IMR-90 (cell line): ENCODE measurements around the gene NKAIN2. TPM values are rescaled to one million over a fixed set of nuclear protein-coding genes. Genes with fewer than 3 reads are reported as not detected.

Source experiments
- ATAC-seq: fragments of 200-7000 bp; cut with Tn5 transposase; 2 replicates; pipeline ENCODE4 v1.9.1; 2020; ENCODE audit warnings: low read depth, mild to moderate bottlenecking, moderate library complexity
- BruUV-seq: library from RNA; stranded (reverse); fragments of 400-500 nt; replicated peaks from 2 replicates; lab custom pipeline; 2021; lab: Mats Ljungman, UMichigan
- CTCF ChIA-PET: fragments of 300-600 bp; formaldehyde crosslinking; extraction: SDS; loops from one replicate; lab custom pipeline; 2021; ENCODE audit warnings: antibody characterized with exemption; lab: Yijun Ruan, JAX
- POLR2A ChIA-PET: fragments of 300-600 bp; sonication (Branson Sonifier 250); formaldehyde crosslinking; loops from one replicate; lab custom pipeline; 2022; ENCODE audit warnings: antibody characterized with exemption; ENCODE audit not compliant: unreplicated experiment; lab: Charles Lee
- DNase-seq: peaks from one replicate; pipeline ENCODE4 v3.0.0; 2013
- H2AFZ ChIP-seq: replicated peaks from 2 replicates; pipeline ENCODE3; 2013; ENCODE audit warnings: low read length, mild to moderate bottlenecking; ENCODE audit not compliant: poor library complexity
- H2AK5ac ChIP-seq: 2 replicates; pipeline ENCODE4 v1.6.1; 2013; ENCODE audit warnings: low read depth, low read length, inconsistent platforms
- H2AK9ac ChIP-seq: replicated peaks from 2 replicates; pipeline ENCODE3; 2013; ENCODE audit warnings: mild to moderate bottlenecking, low read depth, low read length, moderate library complexity; ENCODE audit not compliant: poor library complexity
- H2BK120ac ChIP-seq: 2 replicates; pipeline ENCODE4 v1.6.1; 2013; ENCODE audit warnings: low read depth, low read length, inconsistent platforms
- H2BK15ac ChIP-seq: 3 replicates; pipeline ENCODE4 v1.6.1; 2013; ENCODE audit warnings: low read depth, low read length, inconsistent platforms
- H2BK20ac ChIP-seq: 2 replicates; pipeline ENCODE4 v1.6.1; 2013; ENCODE audit warnings: low read depth, mild to moderate bottlenecking, inconsistent platforms, low read length, moderate library complexity
- H2BK5ac ChIP-seq: 2 replicates; pipeline ENCODE4 v1.6.1; 2013; ENCODE audit warnings: mild to moderate bottlenecking, low read depth, low read length, inconsistent platforms; ENCODE audit not compliant: poor library complexity, severe bottlenecking
- H3K14ac ChIP-seq: replicated peaks from 2 replicates; pipeline ENCODE4 v1.6.1; 2013; ENCODE audit warnings: low read depth, low read length, inconsistent platforms
- H3K18ac ChIP-seq: 2 replicates; pipeline ENCODE4 v1.6.1; 2013; ENCODE audit warnings: low read depth, low read length, control low read depth
- H3K23ac ChIP-seq: 2 replicates; pipeline ENCODE4 v1.6.1; 2013; ENCODE audit warnings: low read depth, low read length, inconsistent platforms
- H3K27ac ChIP-seq: 2 replicates; pipeline ENCODE4 v1.5.1; 2013; ENCODE audit warnings: mild to moderate bottlenecking, control low read depth, low read length; ENCODE audit not compliant: insufficient read depth
- H3K27me3 ChIP-seq: 2 replicates; pipeline ENCODE4 v1.6.1; 2013; ENCODE audit warnings: low read length; ENCODE audit not compliant: control insufficient read depth, insufficient read depth
- H3K36me3 ChIP-seq: 2 replicates; pipeline ENCODE4 v1.6.1; 2013; ENCODE audit warnings: low read length, mixed read lengths; ENCODE audit not compliant: control insufficient read depth, insufficient read depth
- H3K4ac ChIP-seq: 2 replicates; pipeline ENCODE4 v1.6.1; 2013; ENCODE audit warnings: low read depth, low read length, inconsistent platforms
- H3K4me1 ChIP-seq: 2 replicates; pipeline ENCODE4 v1.6.1; 2013; ENCODE audit warnings: low read length, mixed read lengths; ENCODE audit not compliant: control insufficient read depth, insufficient read depth
- H3K4me2 ChIP-seq: 2 replicates; pipeline ENCODE4 v1.6.1; 2013; ENCODE audit warnings: low read depth, mild to moderate bottlenecking, control low read depth, low read length, moderate library complexity
- H3K4me3 ChIP-seq: 2 replicates; pipeline ENCODE4 v1.5.1; 2013; ENCODE audit warnings: low read depth, mild to moderate bottlenecking, control low read depth, low read length, moderate library complexity; ENCODE audit not compliant: insufficient read depth
- H3K56ac ChIP-seq: 2 replicates; pipeline ENCODE4 v1.6.1; 2013; ENCODE audit warnings: low read length, inconsistent platforms; ENCODE audit not compliant: insufficient read depth; ENCODE audit errors: extremely low read depth
- H3K79me1 ChIP-seq, 2 experiments: 2 replicates each; pipeline ENCODE4 v1.6.1; 2013; ENCODE audit warnings: low read length in 2 of 2, inconsistent platforms in 1 of 2, low read depth in 1 of 2
- H3K9ac ChIP-seq: 2 replicates; pipeline ENCODE4 v1.6.1; 2013; ENCODE audit warnings: low read depth, low read length, control low read depth
- H3K9me1 ChIP-seq: 2 replicates; pipeline ENCODE4 v1.6.1; 2013; ENCODE audit warnings: low read length, inconsistent platforms; ENCODE audit not compliant: insufficient read depth
- H3K9me3 ChIP-seq: 2 replicates; pipeline ENCODE4 v1.6.1; 2013; ENCODE audit warnings: low read length; ENCODE audit not compliant: control insufficient read depth, insufficient read depth
- H4K20me1 ChIP-seq: 2 replicates; pipeline ENCODE4 v1.6.1; 2013; ENCODE audit warnings: low read length, inconsistent platforms; ENCODE audit not compliant: insufficient read depth
- H4K5ac ChIP-seq: 2 replicates; pipeline ENCODE4 v1.6.1; 2013; ENCODE audit warnings: mild to moderate bottlenecking, low read depth, low read length, control low read depth
- H4K8ac ChIP-seq, 2 experiments: 2 replicates each; pipeline ENCODE4 v1.6.1; 2013; ENCODE audit warnings: low read depth in 2 of 2, low read length in 2 of 2, control low read depth in 1 of 2, inconsistent platforms in 1 of 2
- H4K91ac ChIP-seq: 2 replicates; pipeline ENCODE4 v1.6.1; 2013; ENCODE audit warnings: low read depth, low read length, inconsistent platforms; ENCODE audit not compliant: insufficient read depth
- BHLHE40 ChIP-seq: fragments of 150-350 bp; IDR thresholded peaks from 2 replicates; pipeline ENCODE4 v1.6.1; 2016; ENCODE audit warnings: mild to moderate bottlenecking, low read depth, low read length
- CEBPB ChIP-seq: IDR thresholded peaks from 2 replicates; pipeline ENCODE4 v1.6.1; 2012; ENCODE audit warnings: low read depth, low read length, improper control_type of control experiment
- CHD1 ChIP-seq: IDR thresholded peaks from 2 replicates; pipeline ENCODE4 v1.6.1; 2012; ENCODE audit warnings: low read depth, low read length, improper control_type of control experiment
- FOS ChIP-seq: fragments of 150-350 bp; IDR thresholded peaks from 2 replicates; pipeline ENCODE4 v1.6.1; 2016; ENCODE audit warnings: low read depth, low read length
- MAFK ChIP-seq: IDR thresholded peaks from 2 replicates; pipeline ENCODE4 v1.6.1; 2012; ENCODE audit warnings: low read depth, low read length, improper control_type of control experiment
- MAZ ChIP-seq: IDR thresholded peaks from 2 replicates; pipeline ENCODE4 v1.6.1; 2012; ENCODE audit warnings: low read depth, mild to moderate bottlenecking, low read length, improper control_type of control experiment, moderate library complexity, borderline replicate concordance
- MXI1 ChIP-seq: IDR thresholded peaks from 2 replicates; pipeline ENCODE4 v1.6.1; 2012; ENCODE audit warnings: low read depth, mild to moderate bottlenecking, low read length, moderate library complexity, borderline replicate concordance
- NFE2L2 ChIP-seq: fragments of 150-350 bp; IDR thresholded peaks from 2 replicates; pipeline ENCODE4 v1.6.1; 2016; ENCODE audit warnings: low read depth, mild to moderate bottlenecking, low read length
- POLR2A ChIP-seq: IDR thresholded peaks from 2 replicates; pipeline ENCODE4 v1.6.1; 2012; ENCODE audit warnings: mild to moderate bottlenecking, low read depth, low read length
- RAD21 ChIP-seq: IDR thresholded peaks from 2 replicates; pipeline ENCODE4 v1.6.1; 2012; ENCODE audit warnings: low read length, improper control_type of control experiment
- RCOR1 ChIP-seq: IDR thresholded peaks from 2 replicates; pipeline ENCODE4 v1.6.1; 2012; ENCODE audit warnings: mild to moderate bottlenecking, low read length, improper control_type of control experiment; ENCODE audit not compliant: insufficient replicate concordance
- RFX5 ChIP-seq: IDR thresholded peaks from 2 replicates; pipeline ENCODE4 v1.8.0; 2012; ENCODE audit warnings: low read depth, mild to moderate bottlenecking, low read length, moderate library complexity
- SMC3 ChIP-seq: fragments of 150-350 bp; IDR thresholded peaks from 2 replicates; pipeline ENCODE4 v1.6.1; 2016; ENCODE audit warnings: low read depth, mild to moderate bottlenecking, antibody characterized with exemption, low read length, moderate library complexity
- USF2 ChIP-seq: fragments of 150-350 bp; IDR thresholded peaks from 2 replicates; pipeline ENCODE4 v1.6.1; 2017; ENCODE audit warnings: mild to moderate bottlenecking, antibody characterized with exemption, low read length, low read depth
- WGBS, 2 experiments: methylation state at CpG; one replicate each; pipeline versions ENCODE4 v1.1.5 to v1.1.7; 2013; ENCODE audit warnings: missing lambda C conversion rate in 2 of 2; ENCODE audit not compliant: insufficient read length in 1 of 2; ENCODE audit errors: extremely low coverage in 2 of 2; 5-methylcytosine and 5-hydroxymethylcytosine counted together
- dilution Hi-C: fragments of 300-500 bp; cut with HindIII; formaldehyde crosslinking; loops from one replicate; pipeline ENCODE4 v1.14.3; 2018; ENCODE audit warnings: low sequenced_read_pairs; ENCODE audit not compliant: unreplicated experiment
- in situ Hi-C: fragments of 300-500 bp; cut with MboI; formaldehyde crosslinking; loops from 3 replicates; pipeline ENCODE4 v1.14.3; 2019; ENCODE audit warnings: low sequenced_read_pairs, inconsistent platforms, mixed read lengths
- intact Hi-C: fragments of 100-400 bp; cut with micrococcal nuclease; formaldehyde crosslinking; loops from 2 replicates; pipeline ENCODE4 v1.10.0; 2022
- polyA plus RNA-seq, 3 experiments: library from polyadenylated mRNA; depleted of rRNA; stranded (reverse); fragments of >200 nt; gene quantifications; 2 replicates each; pipeline ENCODE4 v1.2.3, GENCODE V29; 2012; ENCODE audit warnings: low replicate concordance in 1 of 3
- total RNA-seq: library from RNA; depleted of rRNA; stranded (reverse); fragments of >200 nt; gene quantifications from 2 replicates; pipeline ENCODE4 v1.2.3, GENCODE V29; 2012
- TF ChIP-seq, protein P1 (sequence below): conservative IDR thresholded peaks from 2 replicates; pipeline ENCODE4 v1.5.1; 2012; ENCODE audit warnings: mild to moderate bottlenecking, low read depth, low read length, improper control_type of control experiment
- TF ChIP-seq, protein P2 (sequence below): fragments of 150-350 bp; IDR thresholded peaks from 2 replicates; pipeline ENCODE4 v1.6.1; 2016; ENCODE audit warnings: low read depth, mild to moderate bottlenecking, low read length, moderate library complexity, borderline replicate concordance

Gene NKAIN2
- total and polyA plus RNA-seq, 2 of the 4 experiments (the other 2 are of a cell fraction), result not detected

DNA sequence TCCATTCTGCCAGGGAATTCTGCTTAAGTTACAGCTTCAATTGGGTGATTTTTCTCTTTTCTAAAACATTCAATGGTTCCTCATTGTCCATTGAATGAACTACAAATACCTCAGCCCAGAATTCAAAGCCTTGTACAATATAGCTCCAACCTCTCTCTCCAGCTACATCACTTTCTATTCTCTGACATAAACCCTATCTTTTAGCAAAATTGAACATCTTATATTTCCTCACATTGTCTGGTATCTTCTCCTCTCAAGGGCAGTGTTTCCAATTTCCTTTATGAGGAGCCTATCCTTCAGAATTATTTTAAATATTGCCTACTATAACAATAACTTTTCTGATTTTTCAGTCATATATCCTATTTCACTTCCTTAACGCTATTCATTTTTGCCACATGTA lies 955.0 kb downstream of the NKAIN2 start:
- no peak overlapping the region for H2BK5ac ChIP-seq
- no peaks in the 10 kb centered on the region for H3K27me3 ChIP-seq
- no peaks in the 10 kb centered on the region for H3K4me1 ChIP-seq
- no peaks in the 10 kb centered on the region for H3K9me3 ChIP-seq
- H3K9me1 ChIP-seq, result no peaks in the 10 kb centered on the region
- H2AK5ac ChIP-seq, result no peak overlapping the region
- H2AFZ ChIP-seq, result no peak overlapping the region
- H3K14ac ChIP-seq, result no peak overlapping the region
- no peak overlapping the region for H4K8ac ChIP-seq
- H3K4me2 ChIP-seq, result no peak overlapping the region
- H4K20me1 ChIP-seq, result no peaks in the 10 kb centered on the region
- H3K56ac ChIP-seq, result no peak overlapping the region
- intact Hi-C loops, result no loop called here
- ChIA-PET CTCF (no interaction called here), POLR2A (no interaction called here)
- H2BK15ac ChIP-seq, result no peak overlapping the region
- TF ChIP-seq CHD1, result no peak
- TF ChIP-seq RFX5, result no peak
- TF ChIP-seq USF2, result no peak
- TF ChIP-seq CEBPB, result no peak
- TF ChIP-seq RCOR1, result no peak
- TF ChIP-seq POLR2A, result no peak
- TF ChIP-seq SMC3, result no peak
- no peak for TF ChIP-seq MAFK
- TF ChIP-seq, protein P1, sequence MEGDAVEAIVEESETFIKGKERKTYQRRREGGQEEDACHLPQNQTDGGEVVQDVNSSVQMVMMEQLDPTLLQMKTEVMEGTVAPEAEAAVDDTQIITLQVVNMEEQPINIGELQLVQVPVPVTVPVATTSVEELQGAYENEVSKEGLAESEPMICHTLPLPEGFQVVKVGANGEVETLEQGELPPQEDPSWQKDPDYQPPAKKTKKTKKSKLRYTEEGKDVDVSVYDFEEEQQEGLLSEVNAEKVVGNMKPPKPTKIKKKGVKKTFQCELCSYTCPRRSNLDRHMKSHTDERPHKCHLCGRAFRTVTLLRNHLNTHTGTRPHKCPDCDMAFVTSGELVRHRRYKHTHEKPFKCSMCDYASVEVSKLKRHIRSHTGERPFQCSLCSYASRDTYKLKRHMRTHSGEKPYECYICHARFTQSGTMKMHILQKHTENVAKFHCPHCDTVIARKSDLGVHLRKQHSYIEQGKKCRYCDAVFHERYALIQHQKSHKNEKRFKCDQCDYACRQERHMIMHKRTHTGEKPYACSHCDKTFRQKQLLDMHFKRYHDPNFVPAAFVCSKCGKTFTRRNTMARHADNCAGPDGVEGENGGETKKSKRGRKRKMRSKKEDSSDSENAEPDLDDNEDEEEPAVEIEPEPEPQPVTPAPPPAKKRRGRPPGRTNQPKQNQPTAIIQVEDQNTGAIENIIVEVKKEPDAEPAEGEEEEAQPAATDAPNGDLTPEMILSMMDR, result no peak
- no peak for TF ChIP-seq RAD21
- no peak for TF ChIP-seq FOS
- no peak for TF ChIP-seq NFE2L2
- TF ChIP-seq BHLHE40, result no peak
- no peak for TF ChIP-seq MAZ
- no peak for TF ChIP-seq MXI1
- TF ChIP-seq, protein P2, sequence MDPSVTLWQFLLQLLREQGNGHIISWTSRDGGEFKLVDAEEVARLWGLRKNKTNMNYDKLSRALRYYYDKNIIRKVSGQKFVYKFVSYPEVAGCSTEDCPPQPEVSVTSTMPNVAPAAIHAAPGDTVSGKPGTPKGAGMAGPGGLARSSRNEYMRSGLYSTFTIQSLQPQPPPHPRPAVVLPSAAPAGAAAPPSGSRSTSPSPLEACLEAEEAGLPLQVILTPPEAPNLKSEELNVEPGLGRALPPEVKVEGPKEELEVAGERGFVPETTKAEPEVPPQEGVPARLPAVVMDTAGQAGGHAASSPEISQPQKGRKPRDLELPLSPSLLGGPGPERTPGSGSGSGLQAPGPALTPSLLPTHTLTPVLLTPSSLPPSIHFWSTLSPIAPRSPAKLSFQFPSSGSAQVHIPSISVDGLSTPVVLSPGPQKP, result no peak
- no peak overlapping the region for H3K18ac ChIP-seq
- H3K79me1 ChIP-seq, result no peaks in the 10 kb centered on the region
- no peaks in the 10 kb centered on the region for H3K36me3 ChIP-seq
- no peak overlapping the region for H2BK120ac ChIP-seq
- H4K5ac ChIP-seq, result no peak overlapping the region
- H2AK9ac ChIP-seq, result no peak overlapping the region
- ATAC-seq, result no peak
- no CpG with 5 or more reads among the region's 1 CpG for WGBS, 2 experiments
- no peak overlapping the region for H4K91ac ChIP-seq
- in situ Hi-C loops, result no loop called here
- H3K27ac ChIP-seq, result no peak overlapping the region
- H3K4me3 ChIP-seq, result no peak overlapping the region
- H3K9ac ChIP-seq, result no peak overlapping the region
- dilution Hi-C loops, result no loop called here
- no TSS peak for BruUV-seq
- H3K4ac ChIP-seq, result no peak overlapping the region
- H2BK20ac ChIP-seq, result no peak overlapping the region
- no peak for DNase-seq
- no peak overlapping the region for H3K23ac ChIP-seq
